Small intestine (tissue), 7 donors: ENCODE data around the gene RMI2. TPM values are rescaled to one million over a fixed set of nuclear protein-coding genes. Genes with fewer than 3 reads are reported as not detected.

Experiments used
- DNase-seq, 2 donors: peaks; one replicate each; pipeline versions ENCODE4 v3.0.0 to v3.0.0-alpha.2; 2013
- FAIRE-seq: peaks from 2 replicates; lab custom pipeline; 2012; peaks lifted over from hg19 to GRCh38; lab: Jason Lieb, UNC
- H3K27ac ChIP-seq, 3 donors: one replicate each; pipeline ENCODE4 v1.5.1; 2013; ENCODE audit warnings: low read length in 2 of 3, mild to moderate bottlenecking in 2 of 3, control low read depth in 1 of 3, inconsistent platforms in 1 of 3, low read depth in 1 of 3, moderate library complexity in 1 of 3
- H3K27me3 ChIP-seq, 3 donors: one replicate each; pipeline ENCODE4 v1.6.1; 2013; ENCODE audit warnings: low read length in 3 of 3, inconsistent platforms in 1 of 3; ENCODE audit not compliant: control insufficient read depth in 3 of 3, insufficient read depth in 3 of 3
- H3K36me3 ChIP-seq, 3 donors: one replicate each; pipeline ENCODE4 v1.6.1; 2013; ENCODE audit warnings: low read length in 3 of 3, inconsistent platforms in 1 of 3, low read depth in 1 of 3, mild to moderate bottlenecking in 1 of 3, moderate library complexity in 1 of 3; ENCODE audit not compliant: control insufficient read depth in 3 of 3, insufficient read depth in 2 of 3
- H3K4me1 ChIP-seq, 3 donors: one replicate each; pipeline ENCODE4 v1.6.1; 2013; ENCODE audit warnings: low read length in 2 of 3, inconsistent platforms in 1 of 3, low read depth in 1 of 3, mild to moderate bottlenecking in 1 of 3, moderate library complexity in 1 of 3; ENCODE audit not compliant: control insufficient read depth in 3 of 3, insufficient read depth in 2 of 3
- H3K4me3 ChIP-seq, 3 donors: one replicate each; pipeline ENCODE4 v1.5.1; 2013; ENCODE audit warnings: low read length in 3 of 3, control low read depth in 1 of 3, inconsistent platforms in 1 of 3, low read depth in 1 of 3, mild to moderate bottlenecking in 1 of 3, moderate library complexity in 1 of 3
- H3K9me3 ChIP-seq, 2 donors: one replicate each; pipeline ENCODE4 v1.6.1; 2013; ENCODE audit warnings: low read depth in 1 of 2, low read length in 1 of 2; ENCODE audit not compliant: control insufficient read depth in 2 of 2, insufficient read depth in 1 of 2
- WGBS, 3 donors: extraction: QIAGEN DNeasy Blood & Tissue Kit; methylation state at CpG; one replicate each; pipeline ENCODE4 v1.1.7; 2013; 5-methylcytosine and 5-hydroxymethylcytosine counted together
- polyA plus RNA-seq, 4 donors: library from polyadenylated mRNA; stranded (reverse) in 3 of 4; unstranded in 1 of 4; fragments of 200-250 nt in 3 of 4; fragments of 120-200 nt in 1 of 4; gene quantifications; one replicate each; pipeline versions ENCODE4 v1.2.1 to v1.2.3, GENCODE V29; 2013
- donor health status: healthy with polysubstance abuse.
- donor health status: control.
- donor health status: control.
- donor health status: Bipolar disorder and iron deficiency.
- donor health status: healthy.

Gene RMI2
- polyA plus RNA-seq, 4 donors: 1.4 to 14.6 (median 8.6) TPM

DNA sequence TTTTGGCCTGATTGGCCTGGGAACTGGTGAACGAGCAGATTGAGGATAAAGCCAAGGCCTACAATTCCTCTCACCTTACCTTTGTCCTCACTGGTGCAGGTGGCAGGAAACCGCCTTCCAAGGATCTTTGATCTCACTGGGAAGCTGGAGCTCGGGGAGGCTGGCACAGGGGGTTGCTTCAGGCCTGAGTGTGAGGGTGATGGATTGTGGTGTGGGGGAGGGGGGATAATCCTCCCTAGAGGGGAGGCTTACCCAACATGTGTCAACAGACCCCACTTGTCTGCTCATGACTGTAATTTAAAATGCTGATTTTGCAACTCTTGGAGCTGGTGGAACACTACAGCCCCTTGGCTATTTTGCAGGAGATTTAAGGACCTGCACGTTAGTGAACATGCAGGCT is 4.5 kb upstream of the RMI2 start:
- no peaks in the 10 kb centered on the region for H3K9me3 ChIP-seq
- no peak overlapping the region for H3K4me3 ChIP-seq
- peak; percentile 44 to 52 for DNase-seq
- no peaks in the 10 kb centered on the region for H3K36me3 ChIP-seq
- no peak overlapping the region for H3K27ac ChIP-seq
- H3K4me1 ChIP-seq: peaks cover 0 to 5% (median 0%) of the 10 kb centered on the region in 3 donors
- FAIRE-seq: no peak
- WGBS, 3 donors: 18 to 51% (median 39%) methylated on average over 4 of the region's 4 CpGs
- H3K27me3 ChIP-seq: no peaks in the 10 kb centered on the region

DNA sequence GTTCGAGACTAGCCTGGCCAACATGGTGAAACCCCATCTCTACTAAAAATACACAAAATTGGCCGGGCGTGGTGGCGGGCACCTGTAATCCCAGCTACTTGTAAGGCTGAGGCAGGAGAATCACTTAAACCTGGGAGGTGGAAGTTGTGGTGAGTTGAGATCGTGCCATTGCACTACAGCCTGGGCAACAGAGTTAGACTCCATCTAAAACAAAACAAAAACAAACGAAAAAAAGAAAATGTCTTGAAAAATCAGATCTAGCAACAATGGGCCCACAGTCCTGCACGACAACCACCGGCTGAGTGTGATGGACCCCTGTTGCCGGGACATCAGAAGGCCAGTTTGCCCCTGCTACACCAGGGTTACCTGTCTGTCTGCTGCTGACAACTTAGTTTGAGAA is 3.9 kb upstream of the RMI2 start:
- WGBS, 3 donors: 91 to 94% (median 93%) methylated on average over 9 of the region's 9 CpGs
- FAIRE-seq (no peak), DNase-seq (no peak)

DNA sequence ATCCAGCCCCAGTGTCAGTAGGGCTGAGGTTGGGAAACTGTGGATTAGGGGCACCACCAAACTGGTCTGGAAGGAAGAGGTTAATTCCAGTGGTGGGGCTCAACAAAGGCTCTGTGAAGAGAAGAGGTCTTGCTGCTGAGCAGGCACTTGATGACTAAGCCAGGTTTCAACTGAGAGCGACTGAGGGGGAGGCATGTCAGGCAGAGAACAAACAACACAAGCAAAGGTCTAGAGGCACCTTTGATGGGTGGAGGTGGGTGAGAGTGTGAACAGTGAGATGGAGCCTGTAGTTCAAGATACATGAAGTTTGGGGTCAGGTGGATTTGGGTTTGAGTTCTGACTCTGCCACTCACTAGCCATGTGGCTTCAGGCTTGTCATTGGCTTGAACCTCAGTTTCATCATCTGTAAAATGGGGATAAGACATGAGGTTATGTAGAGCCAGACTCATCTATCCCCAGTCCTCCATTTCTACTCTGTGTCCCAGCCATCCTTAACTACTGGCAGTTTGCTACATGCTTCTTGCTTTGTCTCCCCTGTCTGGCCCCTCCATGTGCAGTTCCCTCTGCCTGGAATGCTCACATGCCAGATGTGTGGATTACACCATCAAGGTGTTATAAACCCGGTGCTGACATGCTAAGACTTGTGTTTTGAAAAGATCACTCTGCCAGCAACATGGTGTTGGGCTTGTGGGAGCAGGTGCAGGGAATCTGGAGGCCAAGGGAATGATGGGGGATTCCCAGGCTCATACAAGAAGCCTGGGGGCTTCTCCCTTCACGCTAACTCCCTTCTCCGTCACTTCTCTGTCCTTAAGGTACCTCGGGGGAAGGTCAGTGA is 3.0 kb upstream of the RMI2 start:
- 80 to 87% (median 82%) methylated on average over 5 of the region's 5 CpGs for WGBS, 3 donors
- Histone ChIP-seq H3K36me3 (no peaks in the 10 kb centered on the region), H3K4me3 (no peak overlapping the region), H3K27ac (no peak overlapping the region), H3K9me3 (no peaks in the 10 kb centered on the region), H3K4me1 (peaks cover 0 to 8% (median 0%) of the 10 kb centered on the region in 3 donors), H3K27me3 (no peaks in the 10 kb centered on the region)
- DNase-seq (no peak), FAIRE-seq (no peak)

More for the DNA sequence above, 3.9 kb upstream of the RMI2 start:
- peaks cover 0 to 8% (median 0%) of the 10 kb centered on the region in 3 donors for H3K4me1 ChIP-seq
- no peaks in the 10 kb centered on the region for H3K27me3 ChIP-seq
- H3K4me3 ChIP-seq: no peak overlapping the region
- H3K36me3 ChIP-seq: no peaks in the 10 kb centered on the region
- no peak overlapping the region for H3K27ac ChIP-seq
- H3K9me3 ChIP-seq: no peaks in the 10 kb centered on the region

GRCh38 chr16:11346700-11347319 is 1.6 kb downstream of the RMI2 start:
- Histone ChIP-seq H3K4me3 (no peak overlapping the region), H3K27ac (no peak overlapping the region), H3K9me3 (no peaks in the 10 kb centered on the region), H3K27me3 (no peaks in the 10 kb centered on the region), H3K36me3 (peaks cover 0 to 2% (median 0%) of the 10 kb centered on the region in 3 donors), H3K4me1 (peaks cover 0 to 11% (median 0%) of the 10 kb centered on the region in 3 donors)
- 81 to 90% (median 86%) methylated on average over 9 of the region's 9 CpGs for WGBS, 3 donors
- FAIRE-seq: no peak
- no peak for DNase-seq

- H3K27me3 ChIP-seq: no peaks in the 10 kb centered on the region
- FAIRE-seq (no peak), DNase-seq (no peak)
- peaks cover 0 to 2% (median 2%) of the 10 kb centered on the region in 3 donors for H3K36me3 ChIP-seq
- WGBS, 3 donors: 86 to 95% (median 92%) methylated on average over 7 of the region's 7 CpGs
- H3K9me3 ChIP-seq: no peaks in the 10 kb centered on the region
- no peak overlapping the region for H3K4me3 ChIP-seq
- H3K27ac ChIP-seq: no peak overlapping the region
- peaks cover 0 to 11% (median 0%) of the 10 kb centered on the region in 3 donors for H3K4me1 ChIP-seq
Measured at GRCh38 chr16:11347831-11348230, 2.6 kb downstream of the RMI2 start.

DNA sequence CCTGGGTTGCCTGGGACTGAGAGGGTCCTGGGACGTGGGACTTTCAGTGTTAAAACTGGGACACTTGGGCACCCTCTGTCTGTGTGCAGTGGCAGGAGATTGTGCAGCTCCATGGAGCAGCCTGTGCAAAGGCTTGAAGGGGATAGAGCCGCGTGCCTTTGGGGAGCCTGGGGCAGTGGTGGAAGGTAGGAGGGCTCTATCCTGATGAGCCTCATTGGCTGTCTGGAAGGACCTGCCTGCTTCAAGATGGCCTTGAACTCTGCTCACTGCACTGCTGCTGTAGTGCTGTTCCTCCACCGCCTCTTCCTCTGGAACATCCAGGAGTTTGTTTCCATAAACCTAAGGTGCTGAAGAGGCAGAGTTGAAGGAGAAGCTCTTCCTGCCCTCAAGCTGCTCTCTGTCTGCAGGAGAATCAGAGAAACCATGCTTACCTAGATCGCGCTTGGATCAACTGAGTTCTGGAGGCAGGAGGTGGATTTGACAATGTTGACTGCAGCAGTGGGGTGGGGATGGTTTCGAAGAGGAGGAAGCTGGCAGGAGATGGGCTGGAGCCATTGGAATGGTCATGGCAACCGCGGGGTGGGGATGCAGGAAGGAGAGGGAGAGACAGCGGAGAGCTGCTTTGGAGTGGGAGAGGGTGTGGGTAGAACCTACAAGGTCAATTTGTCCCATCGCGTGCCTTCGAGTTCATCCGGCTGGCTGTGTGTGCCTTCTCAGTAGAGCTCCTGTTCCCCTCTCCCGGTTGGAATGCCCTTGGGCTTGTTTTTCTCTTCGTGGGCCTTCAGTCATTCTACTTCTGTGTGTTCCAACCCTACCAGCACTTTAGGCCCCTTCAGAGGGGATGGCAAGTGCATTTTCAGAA is 3.7 kb downstream of the RMI2 start:
- Histone ChIP-seq H3K27me3 (no peaks in the 10 kb centered on the region), H3K36me3 (peaks cover 0 to 2% (median 2%) of the 10 kb centered on the region in 3 donors), H3K27ac (peak overlapping the region in 2 of 3 donors; percentile 13 to 51), H3K9me3 (no peaks in the 10 kb centered on the region), H3K4me3 (no peak overlapping the region), H3K4me1 (peaks cover 0 to 11% (median 0%) of the 10 kb centered on the region in 3 donors)
- WGBS, 3 donors: 91 to 95% (median 94%) methylated on average over 16 of the region's 16 CpGs
- FAIRE-seq (no peak), DNase-seq (no peak)

GRCh38 chr16:11349599-11350276 is 4.5 kb downstream of the RMI2 start:
- WGBS, 3 donors: 49 to 63% (median 60%) methylated on average over 14 of the region's 14 CpGs
- DNase-seq: no peak
- no peak for FAIRE-seq
- H3K4me3 ChIP-seq: no peak overlapping the region
- H3K36me3 ChIP-seq: peaks cover 0 to 4% (median 4%) of the 10 kb centered on the region in 3 donors
- peak overlapping the region in 2 of 3 donors; percentile 13 to 51 for H3K27ac ChIP-seq
- no peaks in the 10 kb centered on the region for H3K27me3 ChIP-seq
- no peaks in the 10 kb centered on the region for H3K9me3 ChIP-seq
- peaks cover 0 to 11% (median 2%) of the 10 kb centered on the region in 3 donors for H3K4me1 ChIP-seq
